Karpas-422 (cell line): Measurements from ENCODE around the gene DTNA. TPM values are rescaled to one million over a fixed set of nuclear protein-coding genes. Genes with fewer than 3 reads are reported as not detected.
"Not testable (repeated sequence)": the region's sequence is repeated elsewhere in the genome, so short reads cannot be mapped to it uniquely, and the experiment has no call there.

Experiments used
- DNase-seq: peaks from one replicate; pipeline ENCODE4 v3.0.0-alpha.2; 2015
- H2AFZ ChIP-seq: fragments of 200-600 bp; sonication (generic); 2 replicates; pipeline ENCODE4 v1.6.1; 2014; ENCODE audit warnings: antibody characterized with exemption, low read length, mixed read lengths
- H3K27ac ChIP-seq: fragments of 200-600 bp; sonication (generic); 2 replicates; pipeline ENCODE4 v1.5.1; 2014; ENCODE audit warnings: mild to moderate bottlenecking, low read length, moderate library complexity
- H3K27me3 ChIP-seq: fragments of 200-600 bp; sonication (generic); 2 replicates; pipeline ENCODE4 v1.6.1; 2014; ENCODE audit warnings: low read length, mixed read lengths
- H3K36me3 ChIP-seq: fragments of 200-600 bp; sonication (generic); 2 replicates; pipeline ENCODE4 v1.6.1; 2014; ENCODE audit warnings: low read length, mixed read lengths; ENCODE audit not compliant: insufficient read depth
- H3K4me1 ChIP-seq: fragments of 200-600 bp; sonication (generic); 2 replicates; pipeline ENCODE4 v1.6.1; 2014; ENCODE audit warnings: mild to moderate bottlenecking, low read length, mixed read lengths
- H3K4me2 ChIP-seq: fragments of 200-600 bp; sonication (generic); 2 replicates; pipeline ENCODE4 v1.6.1; 2014; ENCODE audit warnings: low read length, low read depth, mild to moderate bottlenecking; ENCODE audit not compliant: poor library complexity, severe bottlenecking
- H3K4me3 ChIP-seq: fragments of 200-600 bp; sonication (generic); 2 replicates; pipeline ENCODE4 v1.5.1; 2014; ENCODE audit warnings: mild to moderate bottlenecking, antibody characterized with exemption, low read length, mixed read lengths
- H3K79me2 ChIP-seq: fragments of 200-600 bp; sonication (generic); 2 replicates; pipeline ENCODE4 v1.6.1; 2014; ENCODE audit warnings: mild to moderate bottlenecking, low read length, mixed read lengths
- H3K9ac ChIP-seq: fragments of 200-600 bp; sonication (generic); 2 replicates; pipeline ENCODE4 v1.6.0; 2014; ENCODE audit warnings: low read length
- H3K9me2 ChIP-seq: fragments of 200-600 bp; sonication (generic), shearing (Covaris generic); replicated peaks from 2 replicates; pipeline ENCODE4 v1.6.0; 2014; ENCODE audit warnings: mild to moderate bottlenecking, low read length, moderate library complexity; ENCODE audit not compliant: insufficient read depth
- H3K9me3 ChIP-seq: fragments of 300-700, 200-600 bp; sonication (generic); 2 replicates; pipeline ENCODE4 v1.6.1; 2014; ENCODE audit warnings: low read length, mixed read lengths
- H4K20me1 ChIP-seq: fragments of 200-600 bp; sonication (generic); 2 replicates; pipeline ENCODE4 v1.6.1; 2014; ENCODE audit warnings: mild to moderate bottlenecking, antibody characterized with exemption, low read length, low read depth; ENCODE audit not compliant: insufficient read depth
- total RNA-seq: library from RNA; depleted of rRNA; stranded (reverse); fragments of >200 nt; shearing (Covaris generic); gene quantifications from 2 replicates; pipeline ENCODE4 v1.2.3, GENCODE V29; 2014; ENCODE audit warnings: low replicate concordance

The DTNA gene
- total RNA-seq, 1 experiment from 2014 or later: not detected

GRCh38 chr18:34709104-34709503, 994 bp upstream of the DTNA start:
- H3K4me1 ChIP-seq: 0 out of 2 replicates have a peak, but pooled peaks cover 2% of the 10 kb centered on the region
- H3K4me3 ChIP-seq: no peak overlapping the region
- H3K9me3 ChIP-seq: no peaks in the 10 kb centered on the region
- no peak overlapping the region for H3K9ac ChIP-seq
- H2AFZ ChIP-seq: no peak overlapping the region
- no peak overlapping the region for H3K27ac ChIP-seq
- no peaks in the 10 kb centered on the region for H3K79me2 ChIP-seq
- H3K4me2 ChIP-seq: no peak overlapping the region
- H4K20me1 ChIP-seq: 0 out of 2 replicates have a peak, but pooled peaks cover under 1% of the 10 kb centered on the region
- no peaks in the 10 kb centered on the region for H3K9me2 ChIP-seq
- no peak for DNase-seq
- H3K27me3 ChIP-seq: no peaks in the 10 kb centered on the region
- H3K36me3 ChIP-seq: no peaks in the 10 kb centered on the region

GRCh38 chr18:34710458-34710914, 388 bp downstream of the DTNA start:
- Histone ChIP-seq H3K4me2 (no peak overlapping the region), H3K9ac (no peak overlapping the region)
- DNase-seq: no peak

GRCh38 chr18:34710934-34711333, 836 bp downstream of the DTNA start:
- Histone ChIP-seq H4K20me1 (no peaks in the 10 kb centered on the region), H3K4me3 (no peak overlapping the region), H3K9me2 (no peaks in the 10 kb centered on the region), H3K4me1 (0 out of 2 replicates have a peak, but pooled peaks cover 2% of the 10 kb centered on the region), H3K4me2 (no peak overlapping the region), H3K36me3 (no peaks in the 10 kb centered on the region), H3K27me3 (no peaks in the 10 kb centered on the region), H3K27ac (no peak overlapping the region), H2AFZ (no peak overlapping the region), H3K79me2 (no peaks in the 10 kb centered on the region), H3K9me3 (no peaks in the 10 kb centered on the region), H3K9ac (no peak overlapping the region)
- DNase-seq: no peak

More at GRCh38 chr18:34710458-34710914, 388 bp downstream of the DTNA start:
- H3K4me3 ChIP-seq: no peak overlapping the region
- H2AFZ ChIP-seq: no peak overlapping the region
- H3K79me2 ChIP-seq: no peaks in the 10 kb centered on the region
- H3K27me3 ChIP-seq: no peaks in the 10 kb centered on the region
- no peaks in the 10 kb centered on the region for H3K9me2 ChIP-seq
- no peaks in the 10 kb centered on the region for H4K20me1 ChIP-seq
- 0 out of 2 replicates have a peak, but pooled peaks cover 2% of the 10 kb centered on the region for H3K4me1 ChIP-seq
- no peaks in the 10 kb centered on the region for H3K9me3 ChIP-seq
- H3K27ac ChIP-seq: no peak overlapping the region
- no peaks in the 10 kb centered on the region for H3K36me3 ChIP-seq

- H3K36me3 ChIP-seq, H3K4me3 ChIP-seq, H4K20me1 ChIP-seq, H3K9me3 ChIP-seq, H3K4me1 ChIP-seq, H3K9ac ChIP-seq, H3K27ac ChIP-seq, H3K9me2 ChIP-seq, DNase-seq, H3K27me3 ChIP-seq, H3K4me2 ChIP-seq, H2AFZ ChIP-seq, H3K79me2 ChIP-seq: not testable (repeated sequence)
These were observed 6.0 kb downstream of the DTNA start for GRCh38 chr18:34716111-34716510.

GRCh38 chr18:34718610-34719009, 8.5 kb downstream of the DTNA start:
- Histone ChIP-seq H3K9me3 (no peaks in the 10 kb centered on the region), H3K4me1 (no peaks in the 10 kb centered on the region), H3K9me2 (no peaks in the 10 kb centered on the region), H3K27me3 (no peaks in the 10 kb centered on the region), H3K4me3 (no peak overlapping the region), H4K20me1 (no peaks in the 10 kb centered on the region), H3K4me2 (no peak overlapping the region), H3K36me3 (no peaks in the 10 kb centered on the region), H3K9ac (no peak overlapping the region), H3K79me2 (no peaks in the 10 kb centered on the region), H2AFZ (no peak overlapping the region), H3K27ac (no peak overlapping the region)
- no peak for DNase-seq

GRCh38 chr18:34720220-34720619, 10.1 kb downstream of the DTNA start:
- DNase-seq: no peak
- no peak overlapping the region for H3K4me2 ChIP-seq
- no peak overlapping the region for H3K4me3 ChIP-seq
- no peaks in the 10 kb centered on the region for H3K9me2 ChIP-seq
- no peaks in the 10 kb centered on the region for H3K27me3 ChIP-seq
- H2AFZ ChIP-seq: no peak overlapping the region
- H3K9me3 ChIP-seq: no peaks in the 10 kb centered on the region
- no peak overlapping the region for H3K9ac ChIP-seq
- no peak overlapping the region for H3K27ac ChIP-seq
- H3K36me3 ChIP-seq: no peaks in the 10 kb centered on the region
- no peaks in the 10 kb centered on the region for H4K20me1 ChIP-seq
- H3K4me1 ChIP-seq: no peaks in the 10 kb centered on the region
- H3K79me2 ChIP-seq: no peaks in the 10 kb centered on the region

- Histone ChIP-seq H3K9ac (no peak overlapping the region), H3K36me3 (no peaks in the 10 kb centered on the region), H3K4me2 (no peak overlapping the region), H3K27ac (no peak overlapping the region), H3K4me3 (no peak overlapping the region), H3K9me2 (no peaks in the 10 kb centered on the region), H3K79me2 (no peaks in the 10 kb centered on the region), H3K4me1 (no peaks in the 10 kb centered on the region), H3K27me3 (no peaks in the 10 kb centered on the region), H4K20me1 (no peaks in the 10 kb centered on the region), H2AFZ (no peak overlapping the region), H3K9me3 (no peaks in the 10 kb centered on the region)
- peak; percentile 42 for DNase-seq
These were observed 13.0 kb downstream of the DTNA start for GRCh38 chr18:34723143-34723542.

GRCh38 chr18:34725737-34726136, 15.6 kb downstream of the DTNA start:
- H3K27me3 ChIP-seq, H3K4me1 ChIP-seq, H3K9me2 ChIP-seq: not testable (repeated sequence)

More at GRCh38 chr18:34725737-34726136, 15.6 kb downstream of the DTNA start:
- not testable (repeated sequence) for H3K4me2 ChIP-seq, H4K20me1 ChIP-seq, H3K9ac ChIP-seq, H3K79me2 ChIP-seq, H3K4me3 ChIP-seq, H3K27ac ChIP-seq, H2AFZ ChIP-seq, H3K36me3 ChIP-seq, H3K9me3 ChIP-seq, DNase-seq
